HepG2 (cell line): ENCODE results near the gene ST8SIA2. TPM values are rescaled to one million over a fixed set of nuclear protein-coding genes. Genes with fewer than 3 reads are reported as not detected.

ENCODE experiments used
- ATAC-seq: fragments of 200-7000 bp; cut with Tn5 transposase; 3 replicates; pipeline ENCODE4 v1.9.1; 2020; ENCODE audit warnings: mild to moderate bottlenecking, moderate library complexity
- BruUV-seq: library from RNA; stranded (reverse); fragments of 400-500 nt; replicated peaks from 2 replicates; lab custom pipeline; 2021; lab: Mats Ljungman, UMichigan
- CTCF ChIA-PET: fragments of 300-600 bp; formaldehyde crosslinking; extraction: SDS; loops from one replicate; lab custom pipeline; 2021; ENCODE audit warnings: low total read pairs, inconsistent platforms, low intra/inter-chr PET ratio; lab: Yijun Ruan, JAX
- POLR2A ChIA-PET: fragments of 350-600 bp; sonication (Branson Sonifier 250); formaldehyde crosslinking; loops from one replicate; lab custom pipeline; 2020; ENCODE audit warnings: antibody characterized with exemption, inconsistent platforms; lab: Yijun Ruan, JAX
- DNase-seq: peaks from one replicate; pipeline ENCODE4 v3.0.0-alpha.2; 2015; ENCODE audit warnings: low spot score
- FAIRE-seq: peaks from 3 replicates; lab custom pipeline; 2011; peaks lifted over from hg19 to GRCh38; lab: Jason Lieb, UNC
- H2AFZ ChIP-seq: one replicate; pipeline ENCODE4 v1.6.1; 2011; ENCODE audit warnings: low read length, inconsistent platforms
- H3K27ac ChIP-seq: fragments of 300-600 bp; 3 replicates; pipeline ENCODE4 v1.8.0; 2011; ENCODE audit warnings: mixed run types, mild to moderate bottlenecking, mixed read lengths, low read length, inconsistent platforms; ENCODE audit not compliant: insufficient read depth; ENCODE audit errors: extremely low read length
- H3K27me3 ChIP-seq, 2 experiments: fragments of 200-600 bp in 1 of 2; 2 replicates in 1 of 2; 3 replicates in 1 of 2; pipeline versions ENCODE4 v1.6.0 to v1.8.0; 2011; ENCODE audit warnings: low read length in 2 of 2, mild to moderate bottlenecking in 2 of 2, moderate library complexity in 2 of 2, inconsistent platforms in 1 of 2; ENCODE audit not compliant: insufficient read depth in 2 of 2, control insufficient read depth in 1 of 2
- H3K36me3 ChIP-seq, 2 experiments: fragments of 200-600 bp in 1 of 2; replicated peaks in 1 of 2; 2 replicates in 1 of 2; 3 replicates in 1 of 2; pipeline versions ENCODE4 v1.5.1 to v1.8.0; 2011; ENCODE audit warnings: low read length in 2 of 2, inconsistent platforms in 1 of 2; ENCODE audit not compliant: insufficient read depth in 2 of 2, control insufficient read depth in 1 of 2
- H3K4me1 ChIP-seq: 2 replicates; pipeline ENCODE4 v1.5.1; 2012; ENCODE audit warnings: low read length, inconsistent platforms; ENCODE audit not compliant: insufficient read depth
- H3K4me2 ChIP-seq: 2 replicates; pipeline ENCODE4 v1.6.0; 2011; ENCODE audit warnings: low read depth, low read length, inconsistent platforms
- H3K4me3 ChIP-seq, 3 experiments: fragments of 200-600 bp in 1 of 3; sonication (generic), shearing (Covaris generic) in 1 of 3; replicated peaks in 1 of 3; 2 replicates each; pipeline ENCODE4 v1.5.1; 2011 to 2016; ENCODE audit warnings: low read length in 3 of 3, inconsistent platforms in 2 of 3, low read depth in 2 of 3, mild to moderate bottlenecking in 2 of 3, control low read depth in 1 of 3, mixed read lengths in 1 of 3; ENCODE audit not compliant: insufficient read depth in 1 of 3
- H3K79me2 ChIP-seq: one replicate; pipeline ENCODE4 v1.6.1; 2011; ENCODE audit warnings: low read length, inconsistent platforms; ENCODE audit not compliant: insufficient read depth
- H3K9ac ChIP-seq: 2 replicates; pipeline ENCODE4 v1.6.0; 2011; ENCODE audit warnings: mild to moderate bottlenecking, low read depth, low read length, inconsistent platforms; ENCODE audit not compliant: insufficient read depth
- H3K9me3 ChIP-seq: 2 replicates; pipeline ENCODE4 v1.5.1; 2012; ENCODE audit warnings: mild to moderate bottlenecking, low read length
- H4K20me1 ChIP-seq: 2 replicates; pipeline ENCODE4 v1.6.0; 2011; ENCODE audit warnings: inconsistent platforms, mild to moderate bottlenecking, low read length, moderate library complexity; ENCODE audit not compliant: insufficient read depth
- EZH2 ChIP-seq: conservative IDR thresholded peaks from 2 replicates; pipeline ENCODE4 v1.6.1; 2012; ENCODE audit warnings: mild to moderate bottlenecking, low read depth, low read length, moderate library complexity
- IKZF1 ChIP-seq: fragments of 450-650 bp; IDR thresholded peaks from 2 replicates; pipeline ENCODE4 v1.7.1; 2016
- SPEN ChIP-seq: sonication (generic); formaldehyde crosslinking; IDR thresholded peaks from 2 replicates; pipeline ENCODE4 v1.5.1; 2020; ENCODE audit warnings: low read depth, mild to moderate bottlenecking, missing genetic modification reagents
- TBL1XR1 ChIP-seq: fragments of 150-350 bp; IDR thresholded peaks from 2 replicates; pipeline ENCODE4 v1.6.1; 2014; ENCODE audit warnings: borderline replicate concordance, low read length; ENCODE audit not compliant: partially characterized antibody
- ZNF687 ChIP-seq: sonication (generic); formaldehyde crosslinking; IDR thresholded peaks from 2 replicates; pipeline ENCODE4 v1.5.1; 2020; ENCODE audit warnings: mild to moderate bottlenecking, missing genetic modification reagents, moderate library complexity
- WGBS: methylation state at CpG from one replicate; pipeline ENCODE4 v1.1.6; 2017; ENCODE audit warnings: low lambda C conversion rate; 5-methylcytosine and 5-hydroxymethylcytosine counted together
- in situ Hi-C: cut with HindIII; loops from 2 replicates; pipeline ENCODE4 v1.10.0; 2017; ENCODE audit warnings: low pct_unique_long_range_greater_than_20kb; ENCODE audit not compliant: extremely low pct_ligation_motif_present
- intact Hi-C: fragments of 100-400 bp; cut with micrococcal nuclease; formaldehyde crosslinking; loops from one replicate; pipeline ENCODE4 v1.10.0; 2022; ENCODE audit not compliant: unreplicated experiment
- polyA plus RNA-seq, 8 experiments: library from polyadenylated mRNA; depleted of rRNA in 3 of 8; stranded (reverse) in 7 of 8; unstranded in 1 of 8; fragments of >200 nt; fragmentation: Illumina TruSeq in 4 of 8; extraction: Trizol in 4 of 8; gene quantifications; 2 replicates each; pipeline versions ENCODE4 v1.2.1 to v1.2.3, GENCODE V29; 2011 to 2016; ENCODE audit warnings: low read depth in 4 of 8, missing spikeins in 1 of 8, mixed read lengths in 1 of 8; ENCODE audit not compliant: insufficient read depth in 1 of 8
- total RNA-seq, 5 experiments: library from RNA; depleted of rRNA; stranded (reverse); fragments of >200 nt; fragmentation: Illumina TruSeq; extraction: Trizol; gene quantifications; 2 replicates each; pipeline ENCODE4 v1.2.3, GENCODE V29; 2016; ENCODE audit warnings: low read depth in 1 of 5

Gene ST8SIA2
- total and polyA plus RNA-seq, 2 of the 13 experiments (the other 11 are each of a cell fraction or from before 2014, with no cell fraction given): not detected

GRCh38 chr15:92400980-92401787 is 7.5 kb downstream of the ST8SIA2 start:
- Histone ChIP-seq H3K4me3 (no peak overlapping the region), H2AFZ (no peak overlapping the region), H3K27ac (no peak overlapping the region), H4K20me1 (no peaks in the 10 kb centered on the region), H3K27me3 (peaks cover 0 to 37% of the 10 kb centered on the region in 2 experiments; a peak in 3 of 5 replicates), H3K9me3 (no peaks in the 10 kb centered on the region), H3K4me1 (no peaks in the 10 kb centered on the region), H3K9ac (no peak overlapping the region), H3K79me2 (no peaks in the 10 kb centered on the region), H3K36me3 (no peaks in the 10 kb centered on the region), H3K4me2 (no peak overlapping the region)
- intact Hi-C loops: no loop called here
- WGBS: 19% methylated on average over 17 of the region's 26 CpGs
- TF ChIP-seq IKZF1: no peak
- TF ChIP-seq SPEN (CRISPR knock-in tag): no peak
- TF ChIP-seq ZNF687 (CRISPR knock-in tag): no peak
- TF ChIP-seq EZH2: no peak
- TF ChIP-seq TBL1XR1: no peak
- FAIRE-seq (no peak), DNase-seq (no peak), ATAC-seq (no peak)
- in situ Hi-C loops: no loop called here
- POLR2A ChIA-PET: no interaction called here
- no TSS peak for BruUV-seq
- CTCF ChIA-PET: no interaction called here
